ACC112 (cell line): ENCODE measurements around the gene MSL3B.
"Not testable (repeated sequence)": the region's sequence is repeated elsewhere in the genome, so short reads cannot be mapped to it uniquely, and the experiment has no call there.

Experiments
- H2AFZ ChIP-seq: fragments of 200-600 bp; sonication (generic); one replicate; pipeline ENCODE4 v1.6.0; 2017; ENCODE audit warnings: antibody characterized with exemption, low read length; ENCODE audit not compliant: unreplicated experiment
- H3K27ac ChIP-seq: fragments of 200-600 bp; sonication (generic); 2 replicates; pipeline ENCODE4 v1.5.1; 2014; ENCODE audit warnings: low read depth, mild to moderate bottlenecking, antibody characterized with exemption, low read length, moderate library complexity
- H3K27me3 ChIP-seq: fragments of 200-600 bp; sonication (generic); 2 replicates; pipeline ENCODE4 v1.6.1; 2014; ENCODE audit warnings: mild to moderate bottlenecking, antibody characterized with exemption, low read length, moderate library complexity, mixed read lengths; ENCODE audit not compliant: insufficient read depth
- H3K36me3 ChIP-seq: fragments of 200-600 bp; sonication (generic); 2 replicates; pipeline ENCODE4 v1.6.1; 2016; ENCODE audit warnings: mild to moderate bottlenecking, antibody characterized with exemption, low read length, moderate library complexity, mixed read lengths; ENCODE audit not compliant: insufficient read depth
- H3K4me1 ChIP-seq: fragments of 200-600 bp; sonication (generic); one replicate; pipeline ENCODE4 v1.6.1; 2016; ENCODE audit warnings: low read length, mixed read lengths; ENCODE audit not compliant: insufficient read depth, unreplicated experiment, control insufficient read depth
- H3K4me3 ChIP-seq: fragments of 200-600 bp; sonication (generic); 2 replicates; pipeline ENCODE4 v1.5.1; 2014; ENCODE audit warnings: mild to moderate bottlenecking, low read depth, low read length
- H3K79me2 ChIP-seq: fragments of 200-600 bp; sonication (generic); one replicate; pipeline ENCODE4 v1.6.0; 2016; ENCODE audit warnings: low read length; ENCODE audit not compliant: control insufficient read depth, unreplicated experiment, insufficient read depth

The MSL3B gene

GRCh38 chr2:233872125-233872524 is 3.9 kb upstream of the MSL3B start:
- H2AFZ ChIP-seq, H3K27ac ChIP-seq, H3K4me3 ChIP-seq, H3K4me1 ChIP-seq, H3K79me2 ChIP-seq, H3K36me3 ChIP-seq: not testable (repeated sequence)
- H3K27me3 ChIP-seq = peaks cover 61% of the 10 kb centered on the region

DNA sequence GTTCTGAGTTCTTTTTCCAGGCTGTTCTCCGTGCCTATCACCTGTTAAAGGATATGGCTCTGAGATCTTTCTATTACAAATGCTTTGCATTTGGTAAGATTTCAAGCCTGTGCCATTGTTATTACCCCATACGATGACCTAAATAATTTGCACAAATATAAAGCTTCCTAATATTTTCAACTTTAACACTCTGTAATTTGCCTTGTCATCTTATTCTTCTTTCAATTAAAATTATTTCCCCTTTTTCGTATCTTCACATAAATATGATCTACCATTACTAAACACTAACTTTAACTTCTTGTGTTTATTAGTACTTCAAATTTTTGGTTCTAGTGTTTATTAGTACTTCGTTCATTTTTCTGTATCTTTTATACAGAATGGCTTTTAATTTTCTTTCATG is 3.2 kb upstream of the MSL3B start:
- H3K4me1 ChIP-seq = no peaks in the 10 kb centered on the region
- H3K4me3 ChIP-seq = no peak overlapping the region
- no peak overlapping the region for H2AFZ ChIP-seq
- no peaks in the 10 kb centered on the region for H3K79me2 ChIP-seq
- no peak overlapping the region for H3K27ac ChIP-seq
- H3K36me3 ChIP-seq = peaks cover 7% of the 10 kb centered on the region; the same call in 1 of the 2 replicates
- peaks cover 54% of the 10 kb centered on the region for H3K27me3 ChIP-seq

DNA sequence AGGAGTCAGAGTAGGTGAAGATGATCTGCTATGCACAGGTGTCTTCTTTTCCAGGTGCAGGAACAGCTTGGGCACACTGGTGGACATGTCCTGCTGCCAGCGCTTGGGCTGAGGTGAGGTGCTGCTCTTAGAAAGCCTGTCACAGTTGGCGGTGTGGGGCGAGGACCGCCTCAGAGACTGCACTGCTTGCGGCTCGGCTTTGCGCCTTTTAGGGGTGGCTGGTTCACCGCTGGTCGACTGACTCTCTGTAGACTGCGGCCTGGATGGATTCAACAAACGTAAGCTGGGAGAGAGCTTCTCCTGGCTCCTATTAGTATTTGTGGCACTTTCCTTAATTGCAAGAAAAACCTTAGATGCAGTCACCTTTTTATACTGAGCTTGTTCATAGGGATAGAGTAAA is 1.7 kb downstream of the MSL3B start:
- Histone ChIP-seq H3K27me3 (peaks cover 13% of the 10 kb centered on the region), H3K4me3 (no peak overlapping the region), H3K4me1 (no peaks in the 10 kb centered on the region), H3K36me3 (peaks cover 12% of the 10 kb centered on the region; the same call in 1 of the 2 replicates), H2AFZ (no peak overlapping the region), H3K27ac (no peak overlapping the region), H3K79me2 (no peaks in the 10 kb centered on the region)

DNA sequence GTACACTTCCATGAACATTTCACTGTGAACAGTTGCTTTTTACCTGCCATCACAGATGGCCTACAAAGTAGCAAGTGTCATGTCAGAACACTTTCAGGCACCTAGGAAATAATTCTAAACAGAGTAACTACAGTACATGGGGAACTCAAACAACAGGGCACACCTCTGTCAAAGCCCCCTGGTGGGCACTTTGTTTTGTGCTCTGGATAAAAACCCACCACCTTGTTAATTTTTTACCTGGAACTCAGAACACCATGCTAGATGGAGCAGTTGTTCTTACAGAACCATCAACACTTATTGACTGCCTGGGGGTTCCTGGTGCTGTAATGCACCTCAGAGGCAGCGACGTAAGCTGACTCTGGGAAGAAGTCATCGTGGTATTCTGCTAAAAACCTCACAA is 2.3 kb downstream of the MSL3B start:
- Histone ChIP-seq H3K4me1 (no peaks in the 10 kb centered on the region), H3K79me2 (no peaks in the 10 kb centered on the region), H3K36me3 (peaks cover 12% of the 10 kb centered on the region; the same call in 1 of the 2 replicates), H3K27ac (no peak overlapping the region), H2AFZ (no peak overlapping the region), H3K4me3 (no peak overlapping the region), H3K27me3 (peaks cover 7% of the 10 kb centered on the region)

DNA sequence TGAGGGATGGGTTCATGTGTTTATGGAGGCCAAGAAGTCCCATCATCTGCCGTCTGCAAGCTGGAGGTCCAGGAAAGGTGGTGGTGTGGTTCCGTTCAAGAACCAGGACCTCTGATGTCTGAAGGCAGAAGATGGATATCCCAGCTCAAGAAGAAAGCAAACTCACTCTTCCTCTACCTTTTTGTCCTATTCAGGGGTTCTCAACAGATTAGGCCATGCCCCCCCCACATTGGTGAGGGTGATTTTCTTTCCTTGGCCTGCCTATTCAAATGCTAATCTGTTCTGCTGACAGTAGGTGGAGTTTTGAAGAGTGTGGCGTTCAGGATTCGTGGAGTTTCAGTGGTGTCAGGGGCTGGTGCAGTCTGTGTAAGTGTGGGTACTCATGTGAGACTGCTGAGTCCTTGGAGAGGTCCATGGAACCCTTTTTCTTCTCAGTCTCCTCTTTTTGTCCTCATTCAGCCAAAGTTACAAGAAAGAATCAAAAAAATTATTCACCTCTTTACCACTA is 5.9 kb downstream of the MSL3B start:
- no peaks in the 10 kb centered on the region for H3K4me1 ChIP-seq
- no peak overlapping the region for H3K4me3 ChIP-seq
- no peak overlapping the region for H3K27ac ChIP-seq
- H3K79me2 ChIP-seq = no peaks in the 10 kb centered on the region
- H3K36me3 ChIP-seq = peaks cover 12% of the 10 kb centered on the region; the same call in 1 of the 2 replicates
- H2AFZ ChIP-seq = no peak overlapping the region
- H3K27me3 ChIP-seq = no peaks in the 10 kb centered on the region

DNA sequence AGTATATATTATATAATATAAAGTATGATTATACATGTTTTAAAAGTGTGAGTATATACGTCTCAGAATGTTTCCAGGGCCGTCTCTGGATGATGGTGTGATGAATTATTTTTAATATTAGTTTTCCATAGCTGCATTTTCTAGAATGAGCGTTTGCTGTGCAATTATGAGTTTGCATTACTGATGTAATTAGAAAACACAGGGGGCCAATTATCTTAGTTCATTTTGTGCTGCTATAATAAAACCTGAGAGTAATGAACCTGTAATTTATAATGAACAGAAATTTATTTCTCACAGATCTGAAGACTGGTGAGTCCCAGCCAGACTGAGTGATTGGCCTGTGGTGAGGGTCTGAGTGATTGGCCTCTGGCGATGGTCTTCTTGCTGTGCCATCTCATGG is 9.9 kb downstream of the MSL3B start:
- H3K4me3 ChIP-seq = no peak overlapping the region
- peaks cover 10% of the 10 kb centered on the region for H3K79me2 ChIP-seq
- H3K27ac ChIP-seq = no peak overlapping the region
- H2AFZ ChIP-seq = no peak overlapping the region
- no peaks in the 10 kb centered on the region for H3K4me1 ChIP-seq
- H3K27me3 ChIP-seq = no peaks in the 10 kb centered on the region
- H3K36me3 ChIP-seq = no peaks in the 10 kb centered on the region

GRCh38 chr2:233857511-233858141 is 10.6 kb downstream of the MSL3B start:
- no peaks in the 10 kb centered on the region for H3K27me3 ChIP-seq
- H3K79me2 ChIP-seq = peaks cover 17% of the 10 kb centered on the region
- H3K4me3 ChIP-seq = no peak overlapping the region
- no peak overlapping the region for H3K27ac ChIP-seq
- H3K4me1 ChIP-seq = peaks cover under 1% of the 10 kb centered on the region
- H3K36me3 ChIP-seq = no peaks in the 10 kb centered on the region
- H2AFZ ChIP-seq = no peak overlapping the region

GRCh38 chr2:233856184-233856583 is 12.0 kb downstream of the MSL3B start:
- H3K27ac ChIP-seq = no peak overlapping the region
- peaks cover 31% of the 10 kb centered on the region for H3K79me2 ChIP-seq
- H2AFZ ChIP-seq = no peak overlapping the region
- H3K27me3 ChIP-seq = no peaks in the 10 kb centered on the region
- H3K4me1 ChIP-seq = peaks cover 12% of the 10 kb centered on the region
- H3K36me3 ChIP-seq = 0 out of 2 replicates have a peak, but pooled peaks cover 1% of the 10 kb centered on the region
- no peak overlapping the region for H3K4me3 ChIP-seq

DNA sequence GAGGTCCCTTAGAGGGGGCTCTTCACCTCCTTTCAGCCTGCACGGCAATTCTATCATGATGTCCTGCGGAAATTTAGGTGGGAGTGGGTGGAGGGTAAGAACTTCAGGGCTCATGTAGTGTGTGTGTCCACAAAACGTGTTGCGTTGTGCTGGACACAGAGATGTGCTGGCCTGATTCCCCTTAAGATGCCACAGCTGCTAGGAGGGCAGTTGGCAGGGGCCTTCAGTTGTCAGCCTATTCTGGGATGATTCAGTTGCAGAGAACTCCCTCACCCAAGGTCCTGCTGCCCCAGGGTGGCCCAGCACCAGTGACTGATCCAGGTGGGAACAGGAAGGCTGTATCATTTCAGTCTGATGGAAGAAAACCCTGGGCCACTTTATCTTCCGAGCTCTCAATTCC is 12.8 kb downstream of the MSL3B start:
- peaks cover 39% of the 10 kb centered on the region for H3K79me2 ChIP-seq
- peak overlapping the region; percentile 43; the same call in 1 of the 2 replicates for H3K27ac ChIP-seq
- no peak overlapping the region for H2AFZ ChIP-seq
- H3K4me3 ChIP-seq = peak overlapping the region; percentile 97
- 0 out of 2 replicates have a peak, but pooled peaks cover 3% of the 10 kb centered on the region for H3K36me3 ChIP-seq
- H3K27me3 ChIP-seq = no peaks in the 10 kb centered on the region
- peaks cover 12% of the 10 kb centered on the region for H3K4me1 ChIP-seq

DNA sequence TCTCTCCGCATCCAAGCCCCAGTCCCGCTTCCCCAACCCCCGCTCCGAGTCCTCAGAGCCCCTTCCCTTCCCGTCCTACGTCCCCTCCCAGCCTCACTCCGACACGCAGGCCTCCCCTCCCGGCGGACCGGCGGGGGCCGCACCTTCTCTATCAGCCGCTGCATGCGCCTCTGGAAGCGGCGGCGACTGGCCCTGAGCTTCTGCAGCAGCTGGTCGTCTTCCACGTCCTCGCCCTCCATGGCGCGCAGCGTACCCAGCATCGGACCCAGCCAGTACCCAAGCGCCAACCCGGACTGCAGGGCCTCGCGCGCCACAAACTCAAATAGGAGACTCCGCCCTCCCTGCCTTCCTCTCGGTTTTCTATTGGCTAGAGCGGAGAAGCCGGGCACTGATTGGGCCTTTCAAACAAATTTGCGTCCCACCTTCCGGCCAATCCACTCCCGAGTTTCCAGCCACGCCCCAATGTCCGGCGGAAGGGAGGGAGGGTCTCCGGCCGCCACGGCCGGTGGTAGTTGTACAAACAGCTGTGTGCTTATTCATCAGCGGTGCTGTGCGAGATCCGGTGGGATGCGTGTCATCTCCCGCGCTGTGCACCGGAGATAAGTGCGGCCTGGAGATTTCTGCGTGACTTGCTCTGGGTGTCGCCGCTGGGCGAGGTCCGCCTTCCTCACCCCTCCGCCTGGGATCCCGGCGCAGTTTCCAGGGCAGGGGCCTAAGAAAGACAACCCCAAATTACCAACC is 13.8 kb downstream of the MSL3B start, which contains the start of gene HJURP:
HJURP (minus strand) TSS at position 295 of the 741 bp plus-strand sequence; CDS start at position 260, 35 bp downstream.
- Histone ChIP-seq H2AFZ (peak within 1 kb of the TSS; percentile 87), H3K4me3 (peak within 1 kb of the TSS; percentile 97), H3K36me3 (0 out of 2 replicates have a peak, but pooled peaks cover 3% of the 10 kb centered on the region), H3K4me1 (peaks cover 12% of the 10 kb centered on the region), H3K79me2 (peaks cover 49% of the 10 kb centered on the region), H3K27me3 (no peaks in the 10 kb centered on the region), H3K27ac (peak within 1 kb of the TSS; percentile 43)
